Prostate gland (tissue), 2 donors: Measurements from ENCODE around the gene HSPA9.

Experiments
- CTCF ChIP-seq, 4 experiments: fragments of 200-600 bp in 2 of 4; fragments of 450-650 bp in 2 of 4; sonication (generic) in 2 of 4; IDR thresholded peaks; 1 replicate in 3 of 4; 2 replicates in 1 of 4; pipeline ENCODE4 v1.5.1; 2016 to 2019; ENCODE audit warnings: antibody characterized with exemption in 4 of 4, mild to moderate bottlenecking in 2 of 4, moderate library complexity in 2 of 4
- POLR2A ChIP-seq: fragments of 450-650 bp; IDR thresholded peaks from one replicate; pipeline ENCODE4 v1.6.1; 2016; ENCODE audit warnings: antibody characterized with exemption, mild to moderate bottlenecking
- POLR2AphosphoS5 ChIP-seq: sonication (generic); formaldehyde crosslinking; IDR thresholded peaks from one replicate; pipeline ENCODE4 v1.6.1; 2017; ENCODE audit warnings: antibody characterized with exemption

- no peak for TF ChIP-seq CTCF (IDR thresholded peaks at IDR 0.05)
- no peak for TF ChIP-seq POLR2A
- TF ChIP-seq POLR2AphosphoS5, result no peak
Measured at GRCh38 chr5:138528208-138528607, 47.0 kb downstream of the HSPA9 start.
